Fibroblast of lung (primary cell): ENCODE results near the gene C10orf90. TPM values are rescaled to one million over a fixed set of nuclear protein-coding genes. Genes with fewer than 3 reads are reported as not detected.

Source experiments
- DNase-seq, 2 donors: peaks; one replicate each; pipeline versions ENCODE4 v3.0.0 to v3.0.0-alpha.2; 2010; ENCODE audit warnings: low read depth in 2 of 2
- H2AFZ ChIP-seq: 2 replicates; pipeline ENCODE4 v1.5.1; 2012; ENCODE audit warnings: low read length, control low read depth, inconsistent platforms
- H3K27ac ChIP-seq: 2 replicates; pipeline ENCODE4 v1.5.1; 2011; ENCODE audit warnings: low read length, control low read depth; ENCODE audit not compliant: insufficient read depth
- H3K27me3 ChIP-seq: 2 replicates; pipeline ENCODE4 v1.5.1; 2011; ENCODE audit warnings: mild to moderate bottlenecking, low read length; ENCODE audit not compliant: control insufficient read depth, insufficient read depth
- H3K36me3 ChIP-seq: 2 replicates; pipeline ENCODE4 v1.5.1; 2011; ENCODE audit warnings: low read length; ENCODE audit not compliant: control insufficient read depth, insufficient read depth
- H3K4me1 ChIP-seq: 2 replicates; pipeline ENCODE4 v1.5.1; 2011; ENCODE audit warnings: low read length; ENCODE audit not compliant: control insufficient read depth, insufficient read depth; ENCODE audit errors: extremely low read depth
- H3K4me2 ChIP-seq: 2 replicates; pipeline ENCODE4 v1.5.1; 2011; ENCODE audit warnings: low read length, control low read depth; ENCODE audit not compliant: insufficient read depth; ENCODE audit errors: extremely low read depth
- H3K4me3 ChIP-seq, 4 experiments: fragments of 200-600 bp in 1 of 4; sonication (generic) in 1 of 4; replicated peaks in 1 of 4; 2 replicates each; pipeline ENCODE4 v1.5.1; 2011 to 2016; ENCODE audit warnings: low read length in 4 of 4, low read depth in 3 of 4, mild to moderate bottlenecking in 3 of 4, control low read depth in 2 of 4, inconsistent platforms in 1 of 4, mixed read lengths in 1 of 4; ENCODE audit not compliant: insufficient read depth in 1 of 4; ENCODE audit errors: control extremely low read depth in 1 of 4
- H3K79me2 ChIP-seq: 2 replicates; pipeline ENCODE4 v1.5.1; 2012; ENCODE audit warnings: mild to moderate bottlenecking, low read length, inconsistent platforms; ENCODE audit not compliant: control insufficient read depth, insufficient read depth
- H3K9ac ChIP-seq: 2 replicates; pipeline ENCODE4 v1.5.1; 2011; ENCODE audit warnings: mild to moderate bottlenecking, low read length, control low read depth; ENCODE audit not compliant: insufficient read depth
- H3K9me3 ChIP-seq: 2 replicates; pipeline ENCODE4 v1.5.1; 2012; ENCODE audit warnings: low read depth, low read length; ENCODE audit not compliant: control insufficient read depth, insufficient read depth
- H4K20me1 ChIP-seq: 2 replicates; pipeline ENCODE4 v1.5.1; 2011; ENCODE audit warnings: low read length; ENCODE audit not compliant: control insufficient read depth, insufficient read depth; ENCODE audit errors: extremely low read depth
- EZH2 ChIP-seq: IDR thresholded peaks from 2 replicates; pipeline ENCODE4 v1.5.1; 2012; ENCODE audit warnings: low read length, control low read depth, mild to moderate bottlenecking; ENCODE audit errors: missing control alignments
- polyA plus RNA-seq, 2 donors: library from polyadenylated mRNA; depleted of rRNA in 1 of 2; stranded (reverse) in 1 of 2; unstranded in 1 of 2; fragments of >200 nt; gene quantifications; 2 replicates each; pipeline ENCODE4 v1.2.1, GENCODE V29; 2011 to 2012; ENCODE audit warnings: missing spikeins in 1 of 2
- total RNA-seq: library from RNA; depleted of rRNA; stranded (reverse); fragments of >200 nt; gene quantifications from 2 replicates; pipeline ENCODE4 v1.2.1, GENCODE V29; 2014
- TF ChIP-seq, protein P1 (sequence below), 2 donors: IDR thresholded peaks in 1 of 2; conservative IDR thresholded peaks in 1 of 2; 1 replicate in 1 of 2; 2 replicates in 1 of 2; pipeline ENCODE4 v1.5.1; 2011 to 2012; ENCODE audit warnings: low read length in 2 of 2, control low read depth in 1 of 2, inconsistent platforms in 1 of 2, low read depth in 1 of 2, mild to moderate bottlenecking in 1 of 2

Gene C10orf90
- total and polyA plus RNA-seq, 2 donors (not counting 1 experiment from before 2014, with no cell fraction given) = 0.17 to 0.65 TPM

- TF ChIP-seq, protein P1, sequence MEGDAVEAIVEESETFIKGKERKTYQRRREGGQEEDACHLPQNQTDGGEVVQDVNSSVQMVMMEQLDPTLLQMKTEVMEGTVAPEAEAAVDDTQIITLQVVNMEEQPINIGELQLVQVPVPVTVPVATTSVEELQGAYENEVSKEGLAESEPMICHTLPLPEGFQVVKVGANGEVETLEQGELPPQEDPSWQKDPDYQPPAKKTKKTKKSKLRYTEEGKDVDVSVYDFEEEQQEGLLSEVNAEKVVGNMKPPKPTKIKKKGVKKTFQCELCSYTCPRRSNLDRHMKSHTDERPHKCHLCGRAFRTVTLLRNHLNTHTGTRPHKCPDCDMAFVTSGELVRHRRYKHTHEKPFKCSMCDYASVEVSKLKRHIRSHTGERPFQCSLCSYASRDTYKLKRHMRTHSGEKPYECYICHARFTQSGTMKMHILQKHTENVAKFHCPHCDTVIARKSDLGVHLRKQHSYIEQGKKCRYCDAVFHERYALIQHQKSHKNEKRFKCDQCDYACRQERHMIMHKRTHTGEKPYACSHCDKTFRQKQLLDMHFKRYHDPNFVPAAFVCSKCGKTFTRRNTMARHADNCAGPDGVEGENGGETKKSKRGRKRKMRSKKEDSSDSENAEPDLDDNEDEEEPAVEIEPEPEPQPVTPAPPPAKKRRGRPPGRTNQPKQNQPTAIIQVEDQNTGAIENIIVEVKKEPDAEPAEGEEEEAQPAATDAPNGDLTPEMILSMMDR (conservative IDR thresholded peaks at IDR 0.05 in 1 of 2, IDR thresholded peaks at IDR 0.05 in 1 of 2; ENCODE audit: low read depth in 1 of 2, low read length in 2 of 2) = no peak
- TF ChIP-seq EZH2 = no peak
- Histone ChIP-seq H3K79me2 (no peaks in the 10 kb centered on the region), H2AFZ (no peak overlapping the region), H3K4me2 (no peak overlapping the region), H3K9ac (no peak overlapping the region), H4K20me1 (no peaks in the 10 kb centered on the region), H3K27ac (no peak overlapping the region), H3K4me3 (no peak overlapping the region), H3K4me1 (no peaks in the 10 kb centered on the region), H3K27me3 (no peaks in the 10 kb centered on the region), H3K9me3 (no peaks in the 10 kb centered on the region), H3K36me3 (no peaks in the 10 kb centered on the region)
- no peak for DNase-seq
Observed at GRCh38 chr10:126611303-126611702, 59.2 kb downstream of the C10orf90 start.

GRCh38 chr10:126609566-126609965, 60.9 kb downstream of the C10orf90 start:
- TF ChIP-seq EZH2 = no peak
- TF ChIP-seq, protein P1 (conservative IDR thresholded peaks at IDR 0.05 in 1 of 2, IDR thresholded peaks at IDR 0.05 in 1 of 2; ENCODE audit: low read depth in 1 of 2, low read length in 2 of 2) = no peak
- Histone ChIP-seq H3K9ac (no peak overlapping the region), H3K4me2 (no peak overlapping the region), H3K4me3 (no peak overlapping the region), H3K36me3 (no peaks in the 10 kb centered on the region), H3K27ac (no peak overlapping the region), H2AFZ (no peak overlapping the region), H3K4me1 (no peaks in the 10 kb centered on the region), H3K9me3 (no peaks in the 10 kb centered on the region), H3K79me2 (no peaks in the 10 kb centered on the region), H3K27me3 (no peaks in the 10 kb centered on the region), H4K20me1 (no peaks in the 10 kb centered on the region)
- no peak for DNase-seq

GRCh38 chr10:126599949-126600682, 70.4 kb downstream of the C10orf90 start:
- Histone ChIP-seq H3K9ac (no peak overlapping the region), H2AFZ (no peak overlapping the region), H3K79me2 (no peaks in the 10 kb centered on the region), H4K20me1 (no peaks in the 10 kb centered on the region), H3K4me1 (no peaks in the 10 kb centered on the region), H3K27ac (no peak overlapping the region), H3K4me2 (no peak overlapping the region), H3K4me3 (no peak overlapping the region), H3K27me3 (no peaks in the 10 kb centered on the region), H3K9me3 (no peaks in the 10 kb centered on the region), H3K36me3 (no peaks in the 10 kb centered on the region)
- no peak for TF ChIP-seq EZH2
- TF ChIP-seq, protein P1 (conservative IDR thresholded peaks at IDR 0.05 in 1 of 2, IDR thresholded peaks at IDR 0.05 in 1 of 2; ENCODE audit: low read depth in 1 of 2, low read length in 2 of 2) = no peak
- no peak for DNase-seq
